GM19035 (cell line): Measurements from ENCODE around the gene OR13C8.
"Not testable (repeated sequence)": the region's sequence is repeated elsewhere in the genome, so short reads cannot be mapped to it uniquely, and the experiment has no call there.

Source experiments
- ATAC-seq: cut with Tn5 transposase; IDR thresholded peaks from one replicate; pipeline ENCODE4 v1.9.1; 2021; ENCODE audit not compliant: unreplicated experiment

OR13C8 gene, protein sequence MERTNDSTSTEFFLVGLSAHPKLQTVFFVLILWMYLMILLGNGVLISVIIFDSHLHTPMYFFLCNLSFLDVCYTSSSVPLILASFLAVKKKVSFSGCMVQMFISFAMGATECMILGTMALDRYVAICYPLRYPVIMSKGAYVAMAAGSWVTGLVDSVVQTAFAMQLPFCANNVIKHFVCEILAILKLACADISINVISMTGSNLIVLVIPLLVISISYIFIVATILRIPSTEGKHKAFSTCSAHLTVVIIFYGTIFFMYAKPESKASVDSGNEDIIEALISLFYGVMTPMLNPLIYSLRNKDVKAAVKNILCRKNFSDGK

DNA sequence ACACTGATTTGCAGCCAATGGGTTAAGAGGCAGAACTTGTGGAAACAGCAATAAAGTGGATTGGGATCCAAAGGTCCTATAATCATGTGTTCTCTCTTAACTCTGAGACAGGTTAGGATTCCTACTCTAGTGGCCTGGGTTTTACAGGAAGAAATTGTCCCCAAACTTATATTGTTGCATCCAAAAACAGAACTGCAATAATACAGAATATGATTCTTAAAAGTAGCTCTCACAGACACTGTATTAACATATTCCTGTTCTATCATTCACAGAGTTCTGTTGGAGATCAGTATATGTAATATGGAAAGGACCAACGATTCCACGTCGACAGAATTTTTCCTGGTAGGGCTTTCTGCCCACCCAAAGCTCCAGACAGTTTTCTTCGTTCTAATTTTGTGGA, at the start of gene OR13C8:
OR13C8 (plus strand) TSS at position 301 of the 400 bp plus-strand sequence; CDS start at position 301, 0 bp downstream.
- no peak for ATAC-seq

DNA sequence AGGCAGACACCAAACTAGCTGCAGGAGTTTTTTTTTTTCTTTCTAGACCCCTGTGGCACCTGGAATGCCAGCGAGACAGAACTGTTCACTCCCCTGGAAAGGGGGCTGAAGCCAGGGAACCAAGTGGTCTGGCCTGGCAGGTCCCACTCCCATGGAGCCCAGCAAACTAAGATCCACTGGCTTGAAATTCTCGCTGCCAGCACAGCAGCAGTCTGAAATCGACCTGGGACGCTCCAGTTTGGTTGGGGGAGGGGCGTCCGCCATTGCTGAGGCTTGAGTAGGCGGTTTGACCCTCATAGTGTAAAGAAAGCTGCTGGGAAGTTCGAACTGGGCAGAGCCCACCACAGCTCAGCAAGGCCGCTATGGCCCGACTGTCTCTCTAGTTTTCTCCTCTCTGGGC, 48.7 kb upstream of the OR13C8 start:
- not testable (repeated sequence) for ATAC-seq

DNA sequence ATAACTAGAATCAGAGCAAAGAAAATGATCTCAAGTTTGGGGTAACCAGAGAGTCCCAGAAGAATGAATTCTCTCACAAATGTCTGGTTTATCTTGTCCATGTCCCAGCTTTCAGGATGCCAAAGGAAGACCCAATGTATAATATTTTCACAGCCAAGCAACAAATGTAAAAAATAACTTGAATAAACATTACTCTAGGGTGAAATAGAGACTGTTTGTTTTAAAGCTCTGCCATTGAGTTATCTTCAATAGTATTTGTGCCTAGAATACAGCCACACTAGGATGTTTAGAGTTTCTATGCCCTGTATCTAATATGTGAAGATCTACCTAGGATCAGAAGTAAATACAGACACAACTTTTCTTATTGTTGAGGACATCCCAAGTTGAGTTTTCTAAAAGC, 41.9 kb upstream of the OR13C8 start, which contains the start of gene OR13C4:
OR13C4 (minus strand) TSS at position 101 of the 400 bp plus-strand sequence; CDS start at position 101, 0 bp downstream.
- no peak for ATAC-seq

DNA sequence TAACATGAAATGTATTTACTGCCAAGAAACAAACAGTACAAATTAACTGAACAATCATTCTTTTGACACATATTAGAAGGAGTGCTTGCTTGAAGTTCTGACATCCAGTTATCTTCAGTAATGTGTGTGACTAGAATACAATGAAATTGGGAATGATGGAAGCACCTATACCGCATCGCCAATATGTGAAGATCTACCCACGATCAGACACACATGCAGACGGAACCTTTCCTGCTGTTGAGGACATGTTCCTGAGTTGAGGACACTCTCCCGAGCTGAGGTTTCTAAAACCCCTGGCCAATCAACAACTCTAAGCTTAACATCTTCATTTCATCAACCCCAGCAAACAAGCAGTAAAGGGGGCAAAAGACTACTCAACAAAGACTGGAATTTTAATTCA, 32.2 kb upstream of the OR13C8 start, which contains the start of gene OR13C3:
OR13C3 (minus strand) TSS at position 101 of the 400 bp plus-strand sequence. CDS start 133 bp downstream, outside the sequence.
- no peak for ATAC-seq

DNA sequence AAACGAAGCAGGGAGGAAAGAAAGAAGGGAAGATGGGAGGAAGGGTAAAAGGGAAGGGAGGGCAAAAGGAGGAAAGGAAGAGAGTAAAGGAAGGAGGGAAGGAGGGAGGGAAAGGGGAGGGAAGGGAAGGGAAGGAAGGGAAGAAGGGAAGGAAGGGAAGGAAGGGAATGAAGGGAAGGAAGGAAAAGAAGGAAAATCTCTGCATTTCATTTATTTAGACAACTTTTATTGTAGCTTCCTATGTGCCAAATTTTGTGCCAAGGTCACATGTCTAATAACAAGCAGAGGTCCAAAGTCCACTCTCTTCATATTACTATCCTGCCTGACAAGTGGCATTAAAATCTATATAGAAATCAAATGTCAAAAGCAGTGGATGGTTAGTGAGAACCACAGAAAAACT, 29.7 kb upstream of the OR13C8 start:
- no peak for ATAC-seq

DNA sequence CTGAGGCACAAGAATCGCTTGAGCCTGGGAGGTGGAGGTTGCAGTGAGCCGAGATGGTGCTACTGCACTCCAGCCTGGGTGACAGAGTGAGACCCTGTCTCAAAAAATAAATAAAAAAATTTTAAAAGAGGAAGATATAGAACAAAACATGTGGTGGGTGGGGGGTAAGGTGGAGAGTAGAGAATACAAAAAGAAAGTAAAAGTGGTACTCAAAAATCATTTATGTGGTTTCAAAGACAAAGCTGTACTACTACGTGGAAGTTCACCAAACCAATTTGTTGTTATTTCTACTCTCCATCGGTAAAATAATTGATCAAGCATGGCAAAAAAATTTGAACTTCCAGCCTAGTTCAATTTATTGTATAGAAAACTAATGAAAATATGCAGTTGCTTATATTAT, 24.3 kb upstream of the OR13C8 start:
- ATAC-seq, result no peak

DNA sequence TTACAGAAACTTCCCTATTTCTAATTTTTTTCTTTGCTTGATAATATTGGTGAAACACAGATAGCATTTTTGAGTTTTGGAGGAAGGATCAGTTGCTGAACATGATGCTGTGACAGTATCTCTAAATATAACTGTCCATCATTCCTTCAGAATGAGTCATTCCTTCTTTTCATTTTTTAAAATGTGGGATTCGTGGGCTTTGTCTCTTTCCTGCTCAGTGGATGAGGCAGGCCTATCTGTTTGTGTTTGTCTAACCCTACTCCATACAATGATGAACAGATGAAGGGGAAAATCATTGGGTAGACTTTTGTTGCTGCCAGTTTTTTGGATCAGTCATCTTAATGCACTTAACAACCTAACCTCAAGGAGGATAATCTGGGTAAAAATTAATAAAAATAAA, 15.7 kb upstream of the OR13C8 start:
- ATAC-seq, result no peak

DNA sequence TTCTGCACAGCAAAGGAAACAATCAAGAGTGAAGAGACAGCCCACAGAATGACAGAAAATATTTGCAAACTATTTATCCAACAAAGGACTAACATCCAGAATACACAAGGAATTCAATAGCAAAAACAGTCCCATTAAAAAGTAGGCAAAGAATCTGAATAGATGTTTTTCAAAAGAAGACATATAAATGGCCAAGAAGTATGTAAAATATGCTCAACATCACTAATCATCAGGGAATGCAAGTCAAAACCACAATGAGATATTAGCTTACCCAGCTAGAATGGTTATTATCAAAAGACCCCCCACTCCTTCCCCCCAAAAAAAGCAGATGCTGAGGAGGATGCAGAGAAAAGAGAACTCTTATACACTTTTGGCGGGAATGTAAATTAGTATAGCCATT, 13.4 kb upstream of the OR13C8 start:
- no peak for ATAC-seq

DNA sequence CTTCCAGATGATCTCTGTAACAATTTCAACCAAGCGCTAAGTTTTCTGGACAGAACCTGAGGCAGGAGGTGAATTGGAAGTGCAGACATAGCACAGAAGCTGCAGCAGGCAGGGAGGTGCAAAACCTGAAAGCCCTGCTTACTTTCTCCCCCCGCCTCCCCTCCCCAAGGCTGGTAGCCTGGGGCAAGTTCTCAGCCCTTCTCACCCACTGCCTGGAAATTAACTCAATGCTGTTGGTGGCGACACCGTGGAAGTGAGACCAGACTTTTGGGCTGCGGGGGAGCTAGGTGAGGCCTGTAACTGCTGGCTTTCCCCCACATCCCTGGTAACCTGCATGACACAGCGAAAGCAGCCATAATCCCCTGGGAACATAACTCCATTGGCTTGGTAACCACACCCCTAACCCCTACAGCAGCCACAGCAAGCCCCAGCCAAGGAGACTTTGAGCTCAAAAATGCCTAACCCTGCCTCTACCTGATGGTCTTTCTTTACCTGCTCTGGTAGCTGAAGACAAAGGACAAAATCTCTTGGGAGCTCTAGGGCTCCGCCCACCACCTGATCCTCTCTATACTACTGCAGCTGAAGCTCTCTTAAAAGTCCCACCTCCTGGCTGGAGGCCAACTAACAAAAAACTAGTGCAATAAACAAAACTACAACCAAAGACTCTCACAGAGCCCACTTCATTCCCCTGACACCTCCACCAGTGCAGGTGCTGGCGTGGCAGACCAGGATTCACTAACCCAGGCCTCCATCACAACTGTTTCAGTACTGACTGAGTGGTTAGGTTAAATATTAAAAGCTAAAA, 11.9 kb upstream of the OR13C8 start:
- ATAC-seq, result no peak

DNA sequence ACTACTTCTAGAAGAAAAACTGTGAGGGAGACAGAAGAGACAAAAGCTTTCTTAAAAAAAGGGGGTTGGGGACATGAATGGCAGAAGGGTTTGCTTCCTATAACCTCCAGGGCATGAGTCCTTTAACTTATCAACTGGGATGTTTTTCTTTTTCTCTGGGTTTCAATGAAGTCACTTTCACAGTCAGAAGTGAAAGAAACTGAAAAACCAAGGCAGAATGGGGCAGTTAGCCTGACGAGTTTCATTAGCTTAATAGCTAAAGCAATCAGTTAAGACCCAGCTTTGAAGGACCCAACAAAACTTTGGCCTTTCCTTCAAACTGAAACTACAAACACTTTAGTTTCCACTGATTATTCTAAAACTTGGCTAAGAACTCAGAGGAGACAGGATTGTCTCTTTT, 4.6 kb upstream of the OR13C8 start:
- no peak for ATAC-seq

DNA sequence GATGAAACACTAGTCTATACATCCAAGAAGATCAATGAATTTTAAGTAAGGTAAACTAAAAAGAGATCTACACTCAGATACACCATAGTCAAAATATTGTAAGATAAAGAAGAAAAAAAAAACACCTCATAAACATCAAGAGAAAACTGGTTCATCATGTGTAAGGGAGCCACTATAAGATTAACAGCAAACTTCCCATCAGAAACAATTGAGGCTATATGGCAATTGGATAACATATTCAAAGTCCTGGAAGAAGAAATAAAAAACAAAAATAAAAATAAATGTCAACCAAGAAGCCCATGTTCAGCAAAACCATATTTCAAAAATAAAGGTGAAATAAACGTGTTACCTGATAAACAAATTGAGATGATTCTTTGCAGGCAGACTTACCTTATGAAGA, 3.6 kb downstream of the OR13C8 start:
- no peak for ATAC-seq

DNA sequence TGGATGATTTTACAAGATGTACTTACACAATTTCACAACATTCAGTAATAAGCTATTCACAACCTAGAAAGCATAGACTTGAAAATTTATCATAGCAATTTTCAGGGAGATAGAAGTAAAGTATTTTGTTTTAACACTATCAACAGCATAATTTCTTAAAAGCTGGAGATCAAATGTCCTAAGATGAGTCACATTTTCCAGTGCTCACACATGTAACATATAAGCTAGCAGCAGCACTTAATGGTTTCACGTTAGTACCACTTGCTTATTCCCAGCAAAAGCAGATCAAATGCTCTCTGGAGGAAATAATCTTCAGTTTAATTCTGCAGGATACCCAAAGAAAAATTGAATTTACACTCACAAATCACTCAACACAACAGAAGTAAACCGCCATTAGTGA, 6.5 kb downstream of the OR13C8 start:
- ATAC-seq, result no peak

DNA sequence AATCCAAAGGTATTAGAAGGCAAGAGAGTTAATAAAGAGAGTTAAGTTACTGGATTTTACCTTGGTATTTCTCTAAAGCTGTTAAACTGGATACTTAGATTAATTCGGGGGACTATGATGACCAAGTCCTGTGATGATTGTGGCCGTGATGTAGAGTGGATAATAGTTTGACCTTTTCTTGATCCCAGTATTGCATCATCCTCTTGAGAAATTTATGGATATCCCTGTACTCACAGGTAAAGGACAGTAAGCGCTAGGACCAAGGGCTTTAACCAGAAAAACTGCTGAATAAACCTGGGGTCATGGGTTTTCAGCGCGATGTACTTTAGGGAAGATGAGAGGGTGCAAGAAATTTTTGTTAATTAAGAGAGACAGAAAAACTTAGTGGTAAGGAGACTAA, 8.3 kb downstream of the OR13C8 start:
- ATAC-seq, result no peak

DNA sequence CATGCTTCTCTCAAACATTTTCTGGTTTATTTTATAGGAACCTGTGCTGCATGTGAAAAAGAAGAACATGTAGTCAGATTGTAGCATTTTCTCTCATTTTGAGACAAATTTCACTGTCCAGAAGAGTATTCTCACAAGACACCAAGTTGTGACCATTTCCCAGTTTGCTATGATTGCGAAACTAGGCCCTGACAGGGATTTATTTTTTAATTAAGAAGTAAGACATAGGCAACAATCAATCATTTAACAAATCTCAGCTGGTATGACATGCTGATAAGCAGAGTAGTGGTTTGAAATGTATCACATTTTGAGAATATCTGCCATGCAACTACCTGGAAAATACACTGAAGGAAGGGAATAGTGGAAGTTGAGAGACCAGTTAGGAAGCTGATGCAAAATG, 11.6 kb downstream of the OR13C8 start:
- no peak for ATAC-seq

DNA sequence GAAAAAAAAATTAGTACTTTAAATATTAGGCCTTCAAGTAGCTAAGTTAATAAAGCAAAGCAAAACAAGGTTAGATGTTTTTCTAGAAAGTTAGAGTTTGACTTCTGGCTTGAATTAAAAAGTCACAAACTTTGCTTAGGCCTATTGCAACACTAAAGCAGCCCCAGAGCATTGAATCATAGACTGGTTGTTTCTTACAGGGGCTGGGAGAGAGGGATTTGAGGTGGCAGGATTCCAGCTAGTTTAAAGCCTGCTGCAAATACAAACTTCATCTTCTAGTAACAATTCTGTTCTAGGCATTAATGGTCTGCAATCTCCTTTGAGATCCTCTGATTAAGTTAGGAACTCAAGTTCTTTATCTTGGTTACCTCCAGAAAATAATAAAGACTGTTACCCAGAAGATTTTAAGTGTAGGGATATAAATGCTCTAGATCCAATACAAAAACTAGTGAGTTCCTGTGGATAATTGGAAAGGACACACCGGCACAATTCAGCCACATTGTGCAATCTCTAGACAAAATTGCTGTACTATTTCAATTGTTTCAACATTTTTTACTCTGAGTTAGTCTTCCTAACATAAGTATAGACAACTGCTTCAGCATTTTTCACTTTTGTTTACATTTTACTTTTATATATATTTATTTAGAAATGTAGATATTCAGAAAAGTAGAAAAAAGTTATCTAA, 17.7 kb downstream of the OR13C8 start:
- no peak for ATAC-seq

DNA sequence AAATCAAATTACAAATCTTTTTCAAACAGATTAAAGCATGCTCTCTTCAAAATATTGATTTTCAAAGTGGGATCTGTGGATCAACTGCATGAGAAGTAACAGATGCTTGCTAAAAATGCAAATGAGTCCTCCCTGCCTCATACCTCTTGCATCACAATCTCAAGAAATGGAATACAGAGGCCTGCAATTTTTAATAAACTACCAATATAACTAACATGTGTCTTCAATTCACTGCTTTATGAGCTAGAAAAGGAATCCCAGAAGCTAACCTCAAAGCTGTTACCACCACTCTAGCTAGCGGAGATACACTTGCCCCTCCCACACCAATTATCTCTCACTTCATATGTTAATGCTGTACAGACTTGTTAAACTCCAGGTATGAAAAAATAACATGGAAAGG, 20.7 kb downstream of the OR13C8 start:
- ATAC-seq, result no peak

DNA sequence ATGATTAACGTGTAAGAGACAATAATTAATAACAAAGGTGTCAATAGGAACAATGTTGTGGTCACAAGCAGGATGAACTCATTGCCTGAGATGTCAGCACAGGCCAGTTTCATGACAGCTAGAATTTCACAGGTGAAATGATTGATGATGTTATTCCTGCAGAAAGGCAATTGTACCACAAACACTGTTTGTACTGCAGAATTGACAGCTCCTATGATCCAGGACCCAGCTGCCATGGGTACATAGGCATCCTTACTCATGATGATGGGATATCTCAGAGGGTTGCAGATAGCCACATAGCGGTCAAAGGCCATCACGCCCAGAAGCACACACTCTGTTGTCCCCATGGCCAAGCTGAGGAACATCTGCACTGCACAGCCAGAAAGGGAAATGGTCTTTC, 29.8 kb downstream of the OR13C8 start:
- not testable (repeated sequence) for ATAC-seq

DNA sequence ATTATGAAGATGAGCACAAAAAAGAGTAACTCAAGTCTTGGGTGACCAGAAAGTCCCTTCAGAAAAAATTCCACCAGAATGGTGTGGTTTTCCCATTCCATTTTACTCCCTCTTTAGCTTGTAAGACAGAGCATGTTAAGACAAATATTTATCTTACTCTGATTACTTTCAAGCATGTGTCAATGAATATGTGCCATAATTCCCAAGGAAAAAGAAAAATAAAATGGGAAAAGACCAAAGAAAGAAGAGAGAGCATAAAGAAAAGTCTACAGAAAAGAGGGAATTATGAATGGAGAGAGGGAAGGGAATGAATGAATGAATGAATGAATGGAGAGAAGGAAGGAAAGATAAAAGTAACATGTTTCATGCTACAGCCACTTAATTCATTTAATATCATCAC, 30.3 kb downstream of the OR13C8 start, which contains the start of gene OR13C5:
OR13C5 (minus strand) TSS at position 101 of the 400 bp plus-strand sequence; CDS start at position 101, 0 bp downstream.
- not testable (repeated sequence) for ATAC-seq

DNA sequence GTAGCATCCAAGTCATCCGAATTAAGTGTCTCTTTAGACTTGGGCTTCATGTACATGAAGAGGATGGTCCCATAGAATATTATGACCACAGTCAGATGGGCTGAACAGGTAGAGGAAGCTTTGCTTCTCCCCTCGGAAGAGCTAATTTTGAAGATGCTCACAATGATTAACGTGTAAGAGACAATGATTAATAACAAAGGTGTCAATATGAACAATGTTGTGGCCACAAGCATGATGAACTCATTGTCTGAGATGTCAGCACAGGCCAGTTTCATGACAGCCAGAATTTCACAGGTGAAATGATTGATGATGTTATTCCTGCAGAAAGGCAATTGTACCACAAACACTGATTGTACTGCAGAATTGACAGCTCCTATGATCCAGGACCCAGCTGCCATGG, 35.8 kb downstream of the OR13C8 start:
- ATAC-seq, result no peak

DNA sequence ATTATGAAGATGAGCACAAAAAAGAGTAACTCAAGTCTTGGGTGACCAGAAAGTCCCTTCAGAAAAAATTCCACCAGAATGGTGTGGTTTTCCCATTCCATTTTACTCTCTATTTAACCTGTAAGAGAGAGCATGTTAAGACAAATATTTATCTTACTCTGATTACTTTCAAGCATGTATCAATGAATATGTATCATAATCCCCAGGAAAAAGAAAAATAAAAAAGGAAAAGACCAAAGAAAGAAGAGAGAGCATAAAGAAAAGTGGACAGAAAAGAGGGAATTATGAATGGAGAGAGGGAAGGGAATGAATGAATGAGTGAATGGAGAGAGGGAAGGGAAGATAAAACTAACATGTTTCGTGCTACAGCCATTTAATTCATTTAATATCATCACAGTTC, 36.6 kb downstream of the OR13C8 start, which contains the start of gene OR13C2:
OR13C2 (minus strand) TSS at position 101 of the 400 bp plus-strand sequence; CDS start at position 101, 0 bp downstream.
- ATAC-seq, result not testable (repeated sequence)

DNA sequence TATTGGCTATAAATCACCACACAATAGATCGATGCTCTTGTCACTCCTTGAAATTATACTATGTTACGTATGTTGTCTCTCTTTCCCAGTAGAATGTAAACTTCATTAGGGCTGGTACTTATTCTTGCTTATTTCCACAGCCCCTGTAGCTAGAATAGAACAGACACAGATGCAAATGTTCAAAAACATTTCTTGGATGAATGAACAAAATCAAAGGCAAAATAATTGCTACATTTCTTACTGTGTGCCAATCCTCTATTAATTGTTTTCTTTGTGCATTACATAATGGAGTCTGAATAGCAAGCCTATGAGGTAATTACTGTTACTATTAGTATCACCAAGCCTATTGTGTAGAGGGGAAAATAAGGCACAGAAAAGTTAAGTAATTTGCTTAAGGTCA, 37.2 kb downstream of the OR13C8 start:
- ATAC-seq, result no peak
